Upper lobe of left lung (tissue), 4 donors: Measurements from ENCODE around the gene DYRK1A.

Experiments
- CTCF ChIP-seq, 6 experiments: fragments of 450-650 bp in 4 of 6; fragments of 200-600 bp in 2 of 6; sonication (generic) in 2 of 6; IDR thresholded peaks; one replicate each; pipeline ENCODE4 v1.5.1; 2016 to 2019; ENCODE audit warnings: antibody characterized with exemption in 6 of 6
- EP300 ChIP-seq, 4 donors: sonication (generic); formaldehyde crosslinking; IDR thresholded peaks; one replicate each; pipeline ENCODE4 v1.5.1; 2017; ENCODE audit warnings: antibody characterized with exemption in 4 of 4, control low read depth in 2 of 4
- POLR2A ChIP-seq, 4 donors: fragments of 450-650 bp; IDR thresholded peaks; one replicate each; pipeline ENCODE4 v1.5.1; 2016 to 2017; ENCODE audit warnings: antibody characterized with exemption in 4 of 4, mild to moderate bottlenecking in 2 of 4
- POLR2AphosphoS5 ChIP-seq, 2 donors: sonication (generic); formaldehyde crosslinking; IDR thresholded peaks; one replicate each; pipeline ENCODE4 v1.5.1; 2017; ENCODE audit warnings: antibody characterized with exemption in 2 of 2

DNA sequence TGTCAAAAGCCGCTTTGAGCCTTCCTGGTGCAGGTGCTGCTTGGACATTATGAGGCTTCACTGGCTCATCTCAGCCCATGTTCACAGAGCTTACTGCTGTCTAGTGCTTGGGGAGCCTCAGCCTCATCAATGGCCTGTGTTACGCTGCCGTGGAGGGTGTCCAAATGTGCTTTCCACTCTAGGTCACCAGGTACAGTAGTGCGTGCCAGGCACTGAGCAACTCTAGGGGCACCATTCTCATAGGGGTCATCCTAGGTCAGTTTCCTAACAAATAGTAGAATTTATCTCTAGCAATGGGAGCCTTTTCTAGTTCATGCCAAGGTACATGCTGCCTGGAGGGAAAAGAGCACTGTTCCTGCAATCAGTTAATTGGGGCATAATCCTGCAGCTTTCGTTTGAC, 193.8 kb downstream of the DYRK1A start:
- no peak for TF ChIP-seq CTCF (IDR thresholded peaks at IDR 0.05)
- TF ChIP-seq POLR2A (IDR thresholded peaks at IDR 0.05): no peak
- TF ChIP-seq EP300 (IDR thresholded peaks at IDR 0.05): no peak
- no peak for TF ChIP-seq POLR2AphosphoS5 (IDR thresholded peaks at IDR 0.05)
